ENCODE data around the gene CCDC182. TPM values are rescaled to one million over a fixed set of nuclear protein-coding genes. Genes with fewer than 3 reads are reported as not detected.
A peak's percentile ranks its signal among the peaks of the same experiment; 100 is the strongest.

CCDC182 gene
- total and polyA plus RNA-seq, 2 of the 13 experiments (the other 11 are each of a cell fraction or from before 2014, with no cell fraction given), result not detected

DNA sequence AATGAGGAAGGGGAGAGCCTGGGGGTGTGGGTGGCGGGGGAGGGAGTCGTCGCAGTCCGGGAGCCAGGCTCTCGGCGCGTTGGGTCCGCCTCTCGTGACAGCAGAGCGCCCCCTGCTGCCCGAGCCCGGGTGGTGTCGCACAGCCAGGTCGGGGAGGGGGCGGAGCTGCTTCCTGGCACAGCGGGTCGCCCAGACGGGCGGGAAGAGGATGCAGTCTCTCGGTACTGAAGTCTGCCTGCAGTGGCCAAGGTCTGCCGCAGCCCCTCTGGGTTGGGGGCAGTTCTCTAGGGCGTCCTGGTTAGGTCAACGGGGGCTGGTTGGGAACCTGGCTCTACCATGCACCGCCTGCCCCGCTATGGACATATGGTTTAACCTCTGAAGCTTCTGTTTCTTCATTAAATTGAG lies 38.2 kb upstream of the CCDC182 start (continued):
- TF ChIP-seq ZNF331 (CRISPR knock-in tag; IDR thresholded peaks at IDR 0.05), result peak; percentile 33; the same call in 1 of the 2 replicates
- no peak for TF ChIP-seq ZNF549 (CRISPR knock-in tag; IDR thresholded peaks at IDR 0.05)
- no peak for TF ChIP-seq ZNF282 (IDR thresholded peaks at IDR 0.05; ENCODE audit: partially characterized antibody)
- no peak for TF ChIP-seq WIZ (CRISPR knock-in tag; IDR thresholded peaks at IDR 0.05)
- no peak for TF ChIP-seq EHMT2 (IDR thresholded peaks at IDR 0.05; ENCODE audit: borderline replicate concordance, low read depth, low read length)
- TF ChIP-seq NFKBIZ (CRISPR knock-in tag; IDR thresholded peaks at IDR 0.05), result no peak
- TF ChIP-seq ZNF335 (CRISPR knock-in tag; IDR thresholded peaks at IDR 0.05), result no peak
- no peak for TF ChIP-seq CCDC6 (CRISPR knock-in tag; IDR thresholded peaks at IDR 0.05)
- no peak for TF ChIP-seq MEF2D (CRISPR knock-in tag; IDR thresholded peaks at IDR 0.05)
- no peak for TF ChIP-seq ZNF567 (CRISPR knock-in tag; IDR thresholded peaks at IDR 0.05; ENCODE audit: borderline replicate concordance)
- TF ChIP-seq ZNF33A (CRISPR knock-in tag; IDR thresholded peaks at IDR 0.05; ENCODE audit: borderline replicate concordance), result no peak
- TF ChIP-seq, protein P1, sequence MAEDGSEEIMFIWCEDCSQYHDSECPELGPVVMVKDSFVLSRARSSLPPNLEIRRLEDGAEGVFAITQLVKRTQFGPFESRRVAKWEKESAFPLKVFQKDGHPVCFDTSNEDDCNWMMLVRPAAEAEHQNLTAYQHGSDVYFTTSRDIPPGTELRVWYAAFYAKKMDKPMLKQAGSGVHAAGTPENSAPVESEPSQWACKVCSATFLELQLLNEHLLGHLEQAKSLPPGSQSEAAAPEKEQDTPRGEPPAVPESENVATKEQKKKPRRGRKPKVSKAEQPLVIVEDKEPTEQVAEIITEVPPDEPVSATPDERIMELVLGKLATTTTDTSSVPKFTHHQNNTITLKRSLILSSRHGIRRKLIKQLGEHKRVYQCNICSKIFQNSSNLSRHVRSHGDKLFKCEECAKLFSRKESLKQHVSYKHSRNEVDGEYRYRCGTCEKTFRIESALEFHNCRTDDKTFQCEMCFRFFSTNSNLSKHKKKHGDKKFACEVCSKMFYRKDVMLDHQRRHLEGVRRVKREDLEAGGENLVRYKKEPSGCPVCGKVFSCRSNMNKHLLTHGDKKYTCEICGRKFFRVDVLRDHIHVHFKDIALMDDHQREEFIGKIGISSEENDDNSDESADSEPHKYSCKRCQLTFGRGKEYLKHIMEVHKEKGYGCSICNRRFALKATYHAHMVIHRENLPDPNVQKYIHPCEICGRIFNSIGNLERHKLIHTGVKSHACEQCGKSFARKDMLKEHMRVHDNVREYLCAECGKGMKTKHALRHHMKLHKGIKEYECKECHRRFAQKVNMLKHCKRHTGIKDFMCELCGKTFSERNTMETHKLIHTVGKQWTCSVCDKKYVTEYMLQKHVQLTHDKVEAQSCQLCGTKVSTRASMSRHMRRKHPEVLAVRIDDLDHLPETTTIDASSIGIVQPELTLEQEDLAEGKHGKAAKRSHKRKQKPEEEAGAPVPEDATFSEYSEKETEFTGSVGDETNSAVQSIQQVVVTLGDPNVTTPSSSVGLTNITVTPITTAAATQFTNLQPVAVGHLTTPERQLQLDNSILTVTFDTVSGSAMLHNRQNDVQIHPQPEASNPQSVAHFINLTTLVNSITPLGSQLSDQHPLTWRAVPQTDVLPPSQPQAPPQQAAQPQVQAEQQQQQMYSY (CRISPR knock-in tag; IDR thresholded peaks at IDR 0.05), result no peak
- TF ChIP-seq, protein P2, sequence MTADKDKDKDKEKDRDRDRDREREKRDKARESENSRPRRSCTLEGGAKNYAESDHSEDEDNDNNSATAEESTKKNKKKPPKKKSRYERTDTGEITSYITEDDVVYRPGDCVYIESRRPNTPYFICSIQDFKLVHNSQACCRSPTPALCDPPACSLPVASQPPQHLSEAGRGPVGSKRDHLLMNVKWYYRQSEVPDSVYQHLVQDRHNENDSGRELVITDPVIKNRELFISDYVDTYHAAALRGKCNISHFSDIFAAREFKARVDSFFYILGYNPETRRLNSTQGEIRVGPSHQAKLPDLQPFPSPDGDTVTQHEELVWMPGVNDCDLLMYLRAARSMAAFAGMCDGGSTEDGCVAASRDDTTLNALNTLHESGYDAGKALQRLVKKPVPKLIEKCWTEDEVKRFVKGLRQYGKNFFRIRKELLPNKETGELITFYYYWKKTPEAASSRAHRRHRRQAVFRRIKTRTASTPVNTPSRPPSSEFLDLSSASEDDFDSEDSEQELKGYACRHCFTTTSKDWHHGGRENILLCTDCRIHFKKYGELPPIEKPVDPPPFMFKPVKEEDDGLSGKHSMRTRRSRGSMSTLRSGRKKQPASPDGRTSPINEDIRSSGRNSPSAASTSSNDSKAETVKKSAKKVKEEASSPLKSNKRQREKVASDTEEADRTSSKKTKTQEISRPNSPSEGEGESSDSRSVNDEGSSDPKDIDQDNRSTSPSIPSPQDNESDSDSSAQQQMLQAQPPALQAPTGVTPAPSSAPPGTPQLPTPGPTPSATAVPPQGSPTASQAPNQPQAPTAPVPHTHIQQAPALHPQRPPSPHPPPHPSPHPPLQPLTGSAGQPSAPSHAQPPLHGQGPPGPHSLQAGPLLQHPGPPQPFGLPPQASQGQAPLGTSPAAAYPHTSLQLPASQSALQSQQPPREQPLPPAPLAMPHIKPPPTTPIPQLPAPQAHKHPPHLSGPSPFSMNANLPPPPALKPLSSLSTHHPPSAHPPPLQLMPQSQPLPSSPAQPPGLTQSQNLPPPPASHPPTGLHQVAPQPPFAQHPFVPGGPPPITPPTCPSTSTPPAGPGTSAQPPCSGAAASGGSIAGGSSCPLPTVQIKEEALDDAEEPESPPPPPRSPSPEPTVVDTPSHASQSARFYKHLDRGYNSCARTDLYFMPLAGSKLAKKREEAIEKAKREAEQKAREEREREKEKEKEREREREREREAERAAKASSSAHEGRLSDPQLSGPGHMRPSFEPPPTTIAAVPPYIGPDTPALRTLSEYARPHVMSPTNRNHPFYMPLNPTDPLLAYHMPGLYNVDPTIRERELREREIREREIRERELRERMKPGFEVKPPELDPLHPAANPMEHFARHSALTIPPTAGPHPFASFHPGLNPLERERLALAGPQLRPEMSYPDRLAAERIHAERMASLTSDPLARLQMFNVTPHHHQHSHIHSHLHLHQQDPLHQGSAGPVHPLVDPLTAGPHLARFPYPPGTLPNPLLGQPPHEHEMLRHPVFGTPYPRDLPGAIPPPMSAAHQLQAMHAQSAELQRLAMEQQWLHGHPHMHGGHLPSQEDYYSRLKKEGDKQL (CRISPR knock-in tag; IDR thresholded peaks at IDR 0.05; ENCODE audit: low read depth), result no peak
- TF ChIP-seq YY1 (IDR thresholded peaks at IDR 0.05; ENCODE audit: insufficient read depth, insufficient replicate concordance, low read depth, low read length), result peak; percentile 60
- TF ChIP-seq ZNF431 (CRISPR knock-in tag; IDR thresholded peaks at IDR 0.05; ENCODE audit: borderline replicate concordance, low read depth), result no peak
- TF ChIP-seq KDM1A (CRISPR knock-in tag; IDR thresholded peaks at IDR 0.05), result no peak
- TF ChIP-seq, protein P3, sequence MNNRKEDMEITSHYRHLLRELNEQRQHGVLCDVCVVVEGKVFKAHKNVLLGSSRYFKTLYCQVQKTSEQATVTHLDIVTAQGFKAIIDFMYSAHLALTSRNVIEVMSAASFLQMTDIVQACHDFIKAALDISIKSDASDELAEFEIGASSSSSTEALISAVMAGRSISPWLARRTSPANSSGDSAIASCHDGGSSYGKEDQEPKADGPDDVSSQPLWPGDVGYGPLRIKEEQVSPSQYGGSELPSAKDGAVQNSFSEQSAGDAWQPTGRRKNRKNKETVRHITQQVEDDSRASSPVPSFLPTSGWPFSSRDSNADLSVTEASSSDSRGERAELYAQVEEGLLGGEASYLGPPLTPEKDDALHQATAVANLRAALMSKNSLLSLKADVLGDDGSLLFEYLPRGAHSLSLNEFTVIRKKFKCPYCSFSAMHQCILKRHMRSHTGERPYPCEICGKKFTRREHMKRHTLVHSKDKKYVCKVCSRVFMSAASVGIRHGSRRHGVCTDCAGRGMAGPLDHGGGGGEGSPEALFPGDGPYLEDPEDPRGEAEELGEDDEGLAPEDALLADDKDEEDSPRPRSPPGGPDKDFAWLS (CRISPR knock-in tag; IDR thresholded peaks at IDR 0.05; ENCODE audit: borderline replicate concordance), result no peak
- no peak for TF ChIP-seq LCORL (IDR thresholded peaks at IDR 0.05)
- TF ChIP-seq LCORL (CRISPR knock-in tag; IDR thresholded peaks at IDR 0.05), result peak; percentile 39; the same call in 1 of the 2 replicates
- TF ChIP-seq NCOA5 (CRISPR knock-in tag; IDR thresholded peaks at IDR 0.05), result no peak
- TF ChIP-seq HMG20A (CRISPR knock-in tag; IDR thresholded peaks at IDR 0.05; ENCODE audit: borderline replicate concordance), result no peak

Measured in HepG2 (cell line).